Measurements from ENCODE around the gene CHGA. TPM values are rescaled to one million over a fixed set of nuclear protein-coding genes. Genes with fewer than 3 reads are reported as not detected.

Gene CHGA
- total and polyA plus RNA-seq, 10 of the 15 experiments (the other 5 are each of a cell fraction or from before 2014, with no cell fraction given): 0.11 to 0.23 TPM; not detected in 8

GRCh38 chr14:92941531-92941930, 18.6 kb downstream of the CHGA start:
- Histone ChIP-seq H3K27ac (ENCODE audit: control insufficient read depth, insufficient read depth) (no peak overlapping the region), H3K4me3 (no peak overlapping the region), H3K79me2 (ENCODE audit: control insufficient read depth, insufficient read depth, low read length) (no peaks in the 10 kb centered on the region), H2AFZ (ENCODE audit: control insufficient read depth, low read depth, low read length) (no peak overlapping the region), H3K4me1 (ENCODE audit: control insufficient read depth, insufficient read depth, low read length) (no peaks in the 10 kb centered on the region), H3K36me3 (ENCODE audit: control insufficient read depth in 2 of 2, insufficient read depth in 2 of 2, low read length in 1 of 2) (peaks cover 0 to 19% of the 10 kb centered on the region in 2 experiments; a peak in 3 of 4 replicates), H3K9me3 (replicated peaks; ENCODE audit: control insufficient read depth, insufficient read depth, low read length) (no peaks in the 10 kb centered on the region), H3K27me3 (replicated peaks in 1 of 2; ENCODE audit: control insufficient read depth in 2 of 2, insufficient read depth in 2 of 2, low read length in 1 of 2) (no peaks in the 10 kb centered on the region), H4K20me1 (ENCODE audit: control insufficient read depth, insufficient read depth) (no peaks in the 10 kb centered on the region), H3K9ac (ENCODE audit: control insufficient read depth, insufficient read depth, low read length) (no peak overlapping the region), H3K4me2 (ENCODE audit: control insufficient read depth, insufficient read depth) (no peak overlapping the region)
- RAD21 ChIA-PET (ENCODE audit: unreplicated experiment): no interaction called here
- SMC1A ChIA-PET (ENCODE audit: uncharacterized antibody, unreplicated experiment): no interaction called here
- WGBS (ENCODE audit: insufficient coverage, insufficient replicate concordance, low lambda C conversion rate, missing lambda C conversion rate): 91% methylated on average over 30 of the region's 30 CpGs
- CTCF ChIA-PET: interaction anchor here (1.0 kb wide), 1 partner anchor 191 kb away, joined by 3 read pairs; no protein-coding TSS in a partner anchor
- TF ChIP-seq SUPT20H (IDR thresholded peaks at IDR 0.05; ENCODE audit: borderline replicate concordance, control insufficient read depth, low read depth, low read length): no peak
- no peak for TF ChIP-seq POU2F2 (IDR thresholded peaks at IDR 0.05; ENCODE audit: borderline replicate concordance, low read depth, low read length)
- TF ChIP-seq PRDM15 (CRISPR knock-in tag; IDR thresholded peaks at IDR 0.05): no peak
- no peak for TF ChIP-seq ZBTB11 (CRISPR knock-in tag; IDR thresholded peaks at IDR 0.05)
- no peak for TF ChIP-seq MEF2B (IDR thresholded peaks at IDR 0.05; ENCODE audit: partially characterized antibody, poor library complexity, severe bottlenecking)
- TF ChIP-seq WRNIP1 (IDR thresholded peaks at IDR 0.05; ENCODE audit: borderline replicate concordance, low read depth, low read length): no peak
- no TSS peak for BruUV-seq (replicated peaks)
- DNase-seq (ENCODE audit: low read depth, low spot score) (no peak), FAIRE-seq (no peak), ATAC-seq (no peak)
- in situ Hi-C loops (cut with MboI): no loop called here
- POLR2A ChIA-PET: no interaction called here
- intact Hi-C loops (cut with micrococcal nuclease; ENCODE audit: unreplicated experiment): no loop called here

Measured in GM12878 (cell line).